ENCODE results near the gene EXOC3. TPM values are rescaled to one million over a fixed set of nuclear protein-coding genes. Genes with fewer than 3 reads are reported as not detected.
"Not testable (repeated sequence)": the region's sequence is repeated elsewhere in the genome, so short reads cannot be mapped to it uniquely, and the experiment has no call there.

Gene EXOC3
- total RNA-seq, 1 donor from 2014 or later: 55.4 TPM

DNA sequence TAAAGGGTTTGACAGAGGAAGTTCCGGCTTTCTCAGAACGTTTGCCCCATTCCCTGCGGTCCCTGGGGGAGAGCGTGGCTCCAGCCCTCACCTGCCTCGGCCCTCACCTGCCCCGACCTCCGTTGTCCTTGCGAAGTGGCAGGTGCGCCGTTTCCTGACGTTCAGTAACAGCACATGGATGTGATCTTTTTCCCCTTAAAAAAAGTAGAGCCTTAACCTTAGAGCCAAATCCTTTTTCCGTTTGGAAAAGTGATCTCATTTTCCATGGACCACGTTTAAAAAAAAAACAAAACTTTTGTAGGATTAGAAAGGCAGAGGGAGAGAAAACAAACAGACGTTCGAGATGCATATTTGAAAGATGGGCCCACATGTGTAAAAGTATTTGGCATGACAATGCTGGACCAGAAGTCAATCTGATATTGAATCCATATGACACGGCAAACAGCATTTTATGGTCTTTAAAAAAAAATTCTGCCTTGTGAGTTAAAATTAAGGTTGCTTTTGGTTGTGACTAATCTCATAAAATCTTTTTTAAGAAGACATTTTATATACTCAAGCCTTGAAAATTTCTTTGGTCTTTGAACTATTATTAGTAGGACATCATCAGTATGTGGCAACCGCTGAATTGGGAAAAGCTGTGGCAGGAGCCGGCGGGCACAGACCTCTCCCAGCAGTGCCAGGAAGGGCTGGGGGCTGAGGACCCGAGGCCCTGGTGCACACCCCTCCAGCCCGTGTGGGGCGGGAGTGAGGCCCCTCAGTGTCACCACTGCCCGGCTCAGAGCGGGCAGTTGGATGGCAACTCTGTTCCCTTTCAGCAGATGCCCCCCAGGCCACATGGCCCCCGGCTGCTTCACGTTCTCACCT is 42.5 kb upstream of the EXOC3 start:
- Mint-ChIP-seq H3K36me3 (ENCODE audit: unreplicated experiment) (peaks cover 12% of the 10 kb centered on the region), H3K9me3 (ENCODE audit: unreplicated experiment) (peaks cover 2% of the 10 kb centered on the region), H3K27me3 (ENCODE audit: unreplicated experiment) (peaks cover 4% of the 10 kb centered on the region), H3K4me1 (ENCODE audit: low read depth, unreplicated experiment) (peaks cover 8% of the 10 kb centered on the region), H3K27ac (ENCODE audit: unreplicated experiment) (peak overlapping the region; percentile 55), H3K4me3 (ENCODE audit: unreplicated experiment) (no peak overlapping the region)
- TF ChIP-seq CTCF (IDR thresholded peaks at IDR 0.05; ENCODE audit: partially characterized antibody, unreplicated experiment): no peak
- no peak for DNase-seq

GRCh38 chr5:401146-402034 is 41.6 kb upstream of the EXOC3 start:
- no peak for DNase-seq

GRCh38 chr5:402219-402614 is 40.8 kb upstream of the EXOC3 start:
- not testable (repeated sequence) for H3K27ac Mint-ChIP-seq (ENCODE audit: unreplicated experiment); H3K4me3 Mint-ChIP-seq (ENCODE audit: unreplicated experiment); H3K4me1 Mint-ChIP-seq (ENCODE audit: low read depth, unreplicated experiment); H3K27me3 Mint-ChIP-seq (ENCODE audit: unreplicated experiment); H3K9me3 Mint-ChIP-seq (ENCODE audit: unreplicated experiment); DNase-seq
- H3K36me3 Mint-ChIP-seq (ENCODE audit: unreplicated experiment): peaks cover 12% of the 10 kb centered on the region

More at GRCh38 chr5:401146-402034, 41.6 kb upstream of the EXOC3 start:
- Mint-ChIP-seq H3K36me3 (ENCODE audit: unreplicated experiment) (peaks cover 12% of the 10 kb centered on the region), H3K27ac (ENCODE audit: unreplicated experiment) (no peak overlapping the region), H3K4me1 (ENCODE audit: low read depth, unreplicated experiment) (peaks cover 6% of the 10 kb centered on the region), H3K27me3 (ENCODE audit: unreplicated experiment) (peaks cover 4% of the 10 kb centered on the region), H3K9me3 (ENCODE audit: unreplicated experiment) (peaks cover 2% of the 10 kb centered on the region), H3K4me3 (ENCODE audit: unreplicated experiment) (no peak overlapping the region)
- TF ChIP-seq CTCF (IDR thresholded peaks at IDR 0.05; ENCODE audit: partially characterized antibody, unreplicated experiment): no peak

DNA sequence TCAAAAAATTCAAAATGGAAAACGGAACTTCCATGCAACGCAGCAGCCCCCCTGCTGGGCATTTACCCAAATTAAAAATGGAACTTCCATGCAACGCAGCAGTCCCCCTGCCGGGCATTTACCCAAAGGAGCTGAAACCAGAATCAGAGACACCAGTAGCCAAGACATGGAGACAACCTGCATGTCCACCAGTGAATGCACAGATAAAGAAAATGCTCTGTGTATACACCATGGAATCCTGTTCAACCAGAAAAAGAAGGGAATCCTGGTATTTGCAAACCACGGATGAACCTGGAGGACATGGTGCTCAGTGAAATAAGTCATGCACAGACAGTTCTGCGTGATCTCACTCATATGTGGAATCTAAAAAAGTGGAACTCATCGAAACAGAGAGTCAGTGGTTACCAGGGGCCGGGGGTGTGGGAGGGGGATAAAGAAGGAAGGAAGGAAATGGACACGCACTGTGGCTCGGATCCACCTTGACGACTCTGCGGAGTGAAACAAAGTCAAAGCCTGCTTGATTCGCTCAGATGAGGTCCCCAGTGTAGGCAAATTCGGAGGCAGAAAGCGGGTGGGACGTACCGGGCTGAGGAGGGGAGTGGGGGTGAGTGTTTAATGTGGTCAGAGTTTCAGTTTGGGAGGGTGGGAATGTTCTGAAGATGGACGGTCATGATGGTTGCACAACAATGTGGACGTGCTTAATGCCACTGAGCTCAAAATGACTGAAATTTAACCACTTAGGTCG is 40.2 kb upstream of the EXOC3 start:
- no peak overlapping the region for H3K27ac Mint-ChIP-seq (ENCODE audit: unreplicated experiment)

More for the DNA sequence above, 40.2 kb upstream of the EXOC3 start:
- Mint-ChIP-seq H3K36me3 (ENCODE audit: unreplicated experiment) (peaks cover 12% of the 10 kb centered on the region), H3K9me3 (ENCODE audit: unreplicated experiment) (peaks cover 2% of the 10 kb centered on the region), H3K4me1 (ENCODE audit: low read depth, unreplicated experiment) (peaks cover 6% of the 10 kb centered on the region), H3K4me3 (ENCODE audit: unreplicated experiment) (no peak overlapping the region), H3K27me3 (ENCODE audit: unreplicated experiment) (peaks cover 4% of the 10 kb centered on the region)
- TF ChIP-seq CTCF (IDR thresholded peaks at IDR 0.05; ENCODE audit: partially characterized antibody, unreplicated experiment): no peak
- no peak for DNase-seq
